Inflammatory macrophage (primary cell): ENCODE results near the gene KANK2.
A peak's percentile ranks its signal among the peaks of the same experiment; 100 is the strongest.

Experiments
- DNase-seq, 2 donors: peaks; one replicate each; pipeline ENCODE4 v3.0.0-alpha.2; 2020 to 2022
- total RNA-seq, 18 experiments: gene quantifications; one replicate each; lab custom pipeline; 2026; ENCODE audit warnings: mixed read lengths in 6 of 18, inconsistent platforms in 2 of 18; lab: John Stamatoyannopoulos, UW

KANK2 gene
- 1.2 to 9.3 (median 5.4) reads per million in 18 experiments for total RNA-seq

- DNase-seq: peak; percentile 52 to 70
Observed at GRCh38 chr19:11197291-11198174, at the start of gene KANK2. Gene KANK2, minus strand, starts transcription at chr19:11197545. Its CDS starts 3,034 bp downstream, at chr19:11194511.

- DNase-seq: no peak
Observed at GRCh38 chr19:11246941-11247340, 49.6 kb upstream of the KANK2 start.

- DNase-seq: no peak
Observed at GRCh38 chr19:11244846-11245589, 47.7 kb upstream of the KANK2 start.

- no peak for DNase-seq
Observed at GRCh38 chr19:11243798-11244169, 46.4 kb upstream of the KANK2 start.

GRCh38 chr19:11242864-11243797 lies 45.8 kb upstream of the KANK2 start:
- peak; percentile 87 to 88 for DNase-seq

- no peak for DNase-seq
Observed at GRCh38 chr19:11242025-11242424, 44.7 kb upstream of the KANK2 start.

GRCh38 chr19:11240008-11240444 lies 42.7 kb upstream of the KANK2 start:
- DNase-seq: no peak

GRCh38 chr19:11239377-11240000 lies 42.1 kb upstream of the KANK2 start, which contains the start of gene ANGPTL8:
Gene ANGPTL8, plus strand, starts transcription at chr19:11239619. Its CDS starts 19 bp downstream, at chr19:11239638.
- DNase-seq: no peak

- DNase-seq: no peak
Observed at GRCh38 chr19:11238781-11239376, 41.5 kb upstream of the KANK2 start.

GRCh38 chr19:11238041-11238440 lies 40.7 kb upstream of the KANK2 start:
- DNase-seq: no peak

GRCh38 chr19:11237321-11237720 lies 40.0 kb upstream of the KANK2 start:
- DNase-seq: no peak

GRCh38 chr19:11236324-11237301 lies 39.3 kb upstream of the KANK2 start:
- DNase-seq: no peak

GRCh38 chr19:11234486-11235075 lies 37.2 kb upstream of the KANK2 start:
- DNase-seq: no peak

GRCh38 chr19:11233073-11233472 lies 35.7 kb upstream of the KANK2 start:
- no peak for DNase-seq

- no peak for DNase-seq
Observed at GRCh38 chr19:11232555-11232954, 35.2 kb upstream of the KANK2 start.

- DNase-seq: no peak
Observed at GRCh38 chr19:11230621-11231386, 33.5 kb upstream of the KANK2 start.

- no peak for DNase-seq
Observed at GRCh38 chr19:11227195-11227886, 30.0 kb upstream of the KANK2 start.

GRCh38 chr19:11226716-11227166 lies 29.4 kb upstream of the KANK2 start:
- no peak for DNase-seq
